Ascending aorta (tissue), 2 donors: ENCODE results near the gene BMS1. TPM values are rescaled to one million over a fixed set of nuclear protein-coding genes. Genes with fewer than 3 reads are reported as not detected.
"Not testable (repeated sequence)": the region's sequence is repeated elsewhere in the genome, so short reads cannot be mapped to it uniquely, and the experiment has no call there.

Experiments used
- DNase-seq, 2 donors: peaks; one replicate each; pipeline ENCODE4 v3.0.0-alpha.2; 2019; ENCODE audit warnings: low spot score in 2 of 2
- H3K27ac ChIP-seq, 2 donors: fragments of 200-600 bp; sonication (generic); one replicate each; pipeline ENCODE4 v1.5.1; 2016 to 2017; ENCODE audit warnings: mild to moderate bottlenecking in 1 of 2
- H3K27me3 ChIP-seq: fragments of 200-600 bp; sonication (generic); one replicate; pipeline ENCODE4 v1.5.1; 2017
- H3K36me3 ChIP-seq, 2 donors: fragments of 200-600 bp; sonication (generic); one replicate each; pipeline ENCODE4 v1.5.1; 2016
- H3K4me1 ChIP-seq, 2 donors: fragments of 200-600 bp; sonication (generic); one replicate each; pipeline ENCODE4 v1.5.1; 2016 to 2017; ENCODE audit warnings: mild to moderate bottlenecking in 1 of 2
- H3K4me3 ChIP-seq, 2 donors: fragments of 200-600 bp; sonication (generic); one replicate each; pipeline ENCODE4 v1.5.1; 2016 to 2017; ENCODE audit warnings: mild to moderate bottlenecking in 1 of 2
- H3K9me3 ChIP-seq, 2 donors: fragments of 200-600 bp; sonication (generic); one replicate each; pipeline ENCODE4 v1.5.1; 2016
- intact Hi-C: fragments of 100-400 bp; cut with DNase I; formaldehyde crosslinking; loops from one replicate; pipeline ENCODE4 v1.15.1; 2023
- total RNA-seq: library from RNA; depleted of rRNA; stranded (reverse); fragments of >200 nt; gene quantifications from one replicate; pipeline ENCODE4 v1.1.0, GENCODE V29; 2016
- TF ChIP-seq, protein P1 (sequence below), 3 experiments: fragments of 200-600 bp in 2 of 3; fragments of 450-650 bp in 1 of 3; sonication (generic) in 2 of 3; IDR thresholded peaks; one replicate each; pipeline ENCODE4 v1.5.1; 2016 to 2019; ENCODE audit warnings: antibody characterized with exemption in 3 of 3, mild to moderate bottlenecking in 1 of 3, moderate library complexity in 1 of 3

BMS1 gene
- total RNA-seq, 1 donor from 2014 or later = 6.2 TPM

GRCh38 chr10:42816912-42817311, 34.3 kb downstream of the BMS1 start:
- no peaks in the 10 kb centered on the region for H3K27me3 ChIP-seq
- peaks cover 33 to 69% of the 10 kb centered on the region in 2 donors for H3K36me3 ChIP-seq
- no peak overlapping the region for H3K27ac ChIP-seq
- H3K4me1 ChIP-seq = no peaks in the 10 kb centered on the region
- intact Hi-C loops = no loop called here
- H3K4me3 ChIP-seq = no peak overlapping the region
- H3K9me3 ChIP-seq = peaks cover 0 to 4% of the 10 kb centered on the region in 2 donors
- DNase-seq = no peak
- TF ChIP-seq, protein P1, sequence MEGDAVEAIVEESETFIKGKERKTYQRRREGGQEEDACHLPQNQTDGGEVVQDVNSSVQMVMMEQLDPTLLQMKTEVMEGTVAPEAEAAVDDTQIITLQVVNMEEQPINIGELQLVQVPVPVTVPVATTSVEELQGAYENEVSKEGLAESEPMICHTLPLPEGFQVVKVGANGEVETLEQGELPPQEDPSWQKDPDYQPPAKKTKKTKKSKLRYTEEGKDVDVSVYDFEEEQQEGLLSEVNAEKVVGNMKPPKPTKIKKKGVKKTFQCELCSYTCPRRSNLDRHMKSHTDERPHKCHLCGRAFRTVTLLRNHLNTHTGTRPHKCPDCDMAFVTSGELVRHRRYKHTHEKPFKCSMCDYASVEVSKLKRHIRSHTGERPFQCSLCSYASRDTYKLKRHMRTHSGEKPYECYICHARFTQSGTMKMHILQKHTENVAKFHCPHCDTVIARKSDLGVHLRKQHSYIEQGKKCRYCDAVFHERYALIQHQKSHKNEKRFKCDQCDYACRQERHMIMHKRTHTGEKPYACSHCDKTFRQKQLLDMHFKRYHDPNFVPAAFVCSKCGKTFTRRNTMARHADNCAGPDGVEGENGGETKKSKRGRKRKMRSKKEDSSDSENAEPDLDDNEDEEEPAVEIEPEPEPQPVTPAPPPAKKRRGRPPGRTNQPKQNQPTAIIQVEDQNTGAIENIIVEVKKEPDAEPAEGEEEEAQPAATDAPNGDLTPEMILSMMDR (IDR thresholded peaks at IDR 0.05) = no peak

DNA sequence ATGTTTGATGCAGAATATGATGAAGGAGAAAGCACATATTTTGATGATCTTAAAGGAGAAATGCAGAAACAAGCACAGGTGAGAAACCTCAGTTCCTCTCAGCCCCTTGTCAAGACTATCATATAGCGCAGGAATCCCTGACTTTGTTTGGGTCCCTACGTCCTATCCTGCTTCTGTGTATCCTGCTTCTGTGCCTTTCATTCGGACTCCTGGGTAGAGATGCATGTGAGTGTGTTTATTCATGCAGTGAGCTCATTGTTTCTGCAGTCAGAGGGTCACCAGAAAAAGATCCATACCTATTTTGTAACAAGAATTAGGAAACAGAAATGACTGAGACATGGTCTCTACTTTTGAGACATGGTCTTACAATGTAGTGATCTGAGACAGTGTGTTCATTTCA, 34.8 kb downstream of the BMS1 start:
- H3K27me3 ChIP-seq, H3K4me3 ChIP-seq, H3K9me3 ChIP-seq, H3K27ac ChIP-seq, H3K4me1 ChIP-seq, intact Hi-C loops, DNase-seq: not testable (repeated sequence)
- peaks cover 28 to 73% of the 10 kb centered on the region in 2 donors for H3K36me3 ChIP-seq

- peaks cover 39 to 77% of the 10 kb centered on the region in 2 donors for H3K36me3 ChIP-seq
- H3K4me1 ChIP-seq, H3K4me3 ChIP-seq, H3K27ac ChIP-seq, H3K27me3 ChIP-seq, intact Hi-C loops, H3K9me3 ChIP-seq, DNase-seq: not testable (repeated sequence)
Measured at GRCh38 chr10:42826759-42827158, 44.2 kb downstream of the BMS1 start.

DNA sequence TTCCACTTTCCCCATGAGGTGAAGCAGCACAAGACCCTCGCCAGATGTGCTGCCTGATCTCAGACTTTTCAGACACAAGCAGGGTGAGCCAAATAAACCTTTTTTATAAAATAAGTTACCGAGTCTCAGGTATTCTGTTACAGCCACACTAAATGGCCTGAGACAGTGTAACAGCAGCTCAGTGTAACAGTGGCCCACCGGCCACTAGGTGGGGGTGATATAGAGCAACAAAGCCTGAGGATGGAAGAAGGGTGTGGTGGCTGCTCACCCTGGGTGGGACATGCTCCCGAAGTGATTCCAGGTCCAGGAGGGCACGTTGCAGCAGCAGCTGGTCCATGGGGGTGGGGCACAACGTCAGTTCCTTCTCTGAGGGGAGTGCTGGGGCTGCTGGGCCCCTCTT, 44.6 kb downstream of the BMS1 start:
- Histone ChIP-seq H3K9me3 (peaks cover 0 to 5% of the 10 kb centered on the region in 2 donors), H3K4me3 (no peak overlapping the region), H3K27me3 (no peaks in the 10 kb centered on the region), H3K27ac (no peak overlapping the region), H3K4me1 (no peaks in the 10 kb centered on the region), H3K36me3 (peaks cover 39 to 79% of the 10 kb centered on the region in 2 donors)
- TF ChIP-seq, protein P1 (IDR thresholded peaks at IDR 0.05) = no peak
- intact Hi-C loops = no loop called here
- no peak for DNase-seq

- DNase-seq, H3K9me3 ChIP-seq, H3K27ac ChIP-seq, H3K4me1 ChIP-seq, intact Hi-C loops, H3K4me3 ChIP-seq, H3K27me3 ChIP-seq: not testable (repeated sequence)
- peaks cover 34 to 72% of the 10 kb centered on the region in 2 donors for H3K36me3 ChIP-seq
Measured at GRCh38 chr10:42828391-42828790, 45.8 kb downstream of the BMS1 start.

- no peak for DNase-seq
- Histone ChIP-seq H3K4me3 (no peak overlapping the region), H3K36me3 (peaks cover 19 to 56% of the 10 kb centered on the region in 2 donors), H3K4me1 (no peaks in the 10 kb centered on the region), H3K27ac (no peak overlapping the region), H3K9me3 (no peaks in the 10 kb centered on the region), H3K27me3 (no peaks in the 10 kb centered on the region)
- intact Hi-C loops = no loop called here
- TF ChIP-seq, protein P1 (IDR thresholded peaks at IDR 0.05) = no peak
Measured at GRCh38 chr10:42830237-42830636, 47.6 kb downstream of the BMS1 start.

DNA sequence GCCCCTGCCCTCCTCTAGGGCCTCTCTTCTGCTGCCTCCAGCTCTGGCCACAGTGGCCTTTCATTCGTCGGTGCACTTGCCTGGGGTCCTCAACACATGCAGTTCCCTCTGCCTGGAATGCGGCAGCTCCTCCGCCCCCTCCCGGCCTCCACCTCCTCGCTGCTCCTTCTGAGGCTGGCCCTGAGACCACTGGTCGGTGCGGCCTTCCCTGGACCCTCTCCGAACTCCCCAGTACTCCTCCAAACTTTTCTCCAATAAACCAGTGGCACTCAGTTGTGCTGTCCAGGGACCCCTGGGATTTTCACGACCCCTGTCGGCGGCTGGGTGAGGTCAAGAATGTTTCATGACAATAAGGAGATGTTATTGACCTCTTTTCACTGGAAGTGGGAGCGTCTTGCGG, 53.5 kb downstream of the BMS1 start:
- Histone ChIP-seq H3K27me3 (peaks cover 4% of the 10 kb centered on the region), H3K4me3 (no peak overlapping the region), H3K36me3 (peaks cover under 1 to 18% of the 10 kb centered on the region in 2 donors), H3K4me1 (peaks cover 0 to 3% of the 10 kb centered on the region in 2 donors), H3K27ac (no peak overlapping the region), H3K9me3 (no peaks in the 10 kb centered on the region)
- no peak for DNase-seq
- TF ChIP-seq, protein P1 (IDR thresholded peaks at IDR 0.05) = no peak
- intact Hi-C loops = no loop called here
